ENCODE data around the gene GRID1. TPM values are rescaled to one million over a fixed set of nuclear protein-coding genes. Genes with fewer than 3 reads are reported as not detected.
"Not testable (repeated sequence)": the region's sequence is repeated elsewhere in the genome, so short reads cannot be mapped to it uniquely, and the experiment has no call there.

The GRID1 gene
- total RNA-seq, 2 experiments from 2014 or later = not detected

DNA sequence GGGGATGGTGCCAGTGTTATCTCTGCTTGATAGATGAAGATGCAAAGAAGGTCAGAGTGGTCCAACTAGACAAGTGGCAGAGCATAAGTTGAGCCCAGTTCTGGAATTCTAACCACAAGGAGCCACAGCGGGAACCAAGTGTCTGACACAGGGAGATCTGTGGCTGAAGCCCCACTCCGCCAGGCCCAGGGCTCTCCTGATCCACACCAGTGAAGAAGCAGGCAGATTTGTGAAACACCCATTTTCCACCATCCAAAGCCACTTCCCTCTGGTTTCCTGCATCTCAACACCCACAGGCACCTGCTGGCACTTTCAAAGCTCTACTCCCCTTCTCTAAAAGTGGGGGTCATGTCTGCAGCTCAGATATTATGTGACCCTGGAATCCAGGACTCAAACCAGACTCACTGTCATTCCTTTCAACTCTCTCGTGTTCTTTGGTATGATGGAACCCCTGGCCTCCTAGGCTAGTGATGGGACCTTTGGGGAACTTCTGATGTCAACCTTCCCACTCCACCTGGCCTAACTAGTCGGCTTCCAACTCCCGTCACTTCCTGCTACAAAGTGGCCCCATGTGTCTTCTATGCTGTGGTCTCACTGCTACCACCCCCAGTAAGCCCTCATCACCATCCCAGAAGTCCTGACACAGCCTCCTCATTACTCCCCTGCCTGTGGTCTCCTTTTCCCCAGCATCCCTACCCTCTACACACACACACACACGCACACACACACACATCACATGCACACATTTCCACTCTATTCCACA lies 177.6 kb downstream of the GRID1 start:
- Mint-ChIP-seq H3K4me3 (no peak overlapping the region), H3K27me3 (peaks cover 27% of the 10 kb centered on the region), H3K9me3 (no peaks in the 10 kb centered on the region), H3K27ac (no peak overlapping the region), H3K4me1 (no peaks in the 10 kb centered on the region), H3K36me3 (no peaks in the 10 kb centered on the region)
- DNase-seq (no peak), ATAC-seq (ENCODE audit: low read depth) (no peak)
- POLR2A ChIA-PET = no interaction called here

DNA sequence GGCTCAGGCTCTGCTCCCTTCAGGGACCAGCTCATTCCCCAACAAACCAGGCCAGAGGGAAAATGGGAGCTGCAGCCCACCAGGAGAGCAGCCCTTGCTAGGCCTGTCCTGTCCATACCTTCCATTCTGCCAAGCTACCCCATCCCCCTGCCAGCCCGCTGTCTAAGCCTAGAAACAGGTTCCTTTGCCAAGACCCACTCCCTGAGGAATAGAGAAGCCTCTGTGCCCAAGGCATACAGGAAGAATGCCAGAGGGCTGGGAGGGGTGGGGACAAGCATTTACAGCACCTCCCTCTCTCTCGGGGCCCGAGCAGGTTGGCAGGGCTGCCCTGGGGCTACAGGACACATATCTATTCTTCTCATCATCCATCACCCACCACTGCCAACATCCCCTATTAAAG lies 178.3 kb downstream of the GRID1 start:
- ATAC-seq (ENCODE audit: low read depth) = no peak
- Mint-ChIP-seq H3K36me3 (no peaks in the 10 kb centered on the region), H3K27me3 (peaks cover 26% of the 10 kb centered on the region), H3K27ac (no peak overlapping the region), H3K4me1 (no peaks in the 10 kb centered on the region), H3K4me3 (no peak overlapping the region), H3K9me3 (no peaks in the 10 kb centered on the region)
- POLR2A ChIA-PET = no interaction called here
- DNase-seq = no peak

DNA sequence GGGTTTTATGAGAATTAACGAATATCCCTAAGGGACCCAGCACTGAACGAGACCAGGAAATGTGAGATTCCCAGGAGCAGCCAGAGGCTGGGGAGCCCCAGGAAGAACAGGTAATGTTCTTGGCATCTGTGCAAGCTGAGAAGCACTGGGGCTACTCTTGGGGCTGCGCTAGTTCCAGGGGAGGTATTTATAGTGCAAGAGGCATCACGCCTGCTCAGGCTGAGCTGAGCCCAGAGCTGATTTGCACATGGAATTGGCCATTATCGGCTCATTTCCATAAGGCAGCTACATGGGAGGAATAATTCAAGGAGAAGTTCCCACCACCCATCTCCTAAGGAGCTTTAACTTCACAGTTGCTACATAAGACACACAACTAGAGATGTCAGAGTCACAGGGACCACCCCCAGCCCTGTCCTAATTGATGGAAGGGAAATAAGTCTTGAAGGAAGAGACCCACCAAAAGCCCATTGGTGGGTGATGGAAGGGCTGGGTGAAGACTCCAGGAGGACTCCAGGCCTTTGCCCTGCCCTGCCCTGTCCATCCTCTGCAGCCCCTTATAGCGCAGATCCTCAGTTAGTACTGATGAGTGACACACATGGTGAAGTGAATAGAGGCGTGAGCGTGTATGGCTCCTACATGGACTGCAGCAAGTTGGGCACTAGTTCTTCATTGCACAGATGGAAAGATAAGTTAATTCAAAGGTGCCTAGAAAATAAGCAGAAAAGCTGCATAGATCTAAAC lies 178.9 kb downstream of the GRID1 start:
- Mint-ChIP-seq H3K4me3 (no peak overlapping the region), H3K27ac (no peak overlapping the region), H3K9me3 (no peaks in the 10 kb centered on the region), H3K36me3 (no peaks in the 10 kb centered on the region), H3K27me3 (peaks cover 26% of the 10 kb centered on the region), H3K4me1 (no peaks in the 10 kb centered on the region)
- ATAC-seq (ENCODE audit: low read depth) (no peak), DNase-seq (no peak)
- POLR2A ChIA-PET = no interaction called here

DNA sequence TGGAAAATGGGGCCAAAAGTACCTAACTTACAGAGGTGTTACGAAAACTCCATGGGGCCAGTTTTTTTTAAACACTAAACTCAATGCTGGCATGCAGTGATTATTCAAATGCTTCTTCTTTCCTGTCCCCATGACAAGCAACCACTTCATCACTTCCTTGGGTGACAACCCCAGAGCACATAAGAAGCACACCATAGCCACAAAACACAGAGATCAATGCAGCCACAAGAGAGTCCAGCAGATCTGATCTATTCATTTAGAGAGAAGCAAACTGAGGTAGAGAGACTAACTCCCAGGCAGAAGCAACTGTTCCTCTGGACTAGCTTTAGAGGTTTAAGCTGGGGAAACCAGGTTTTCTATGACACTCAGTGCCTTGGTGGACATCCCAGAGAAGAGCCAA lies 180.0 kb downstream of the GRID1 start:
- Mint-ChIP-seq H3K27ac (no peak overlapping the region), H3K27me3 (peaks cover 26% of the 10 kb centered on the region), H3K4me1 (no peaks in the 10 kb centered on the region), H3K36me3 (no peaks in the 10 kb centered on the region), H3K9me3 (no peaks in the 10 kb centered on the region), H3K4me3 (no peak overlapping the region)
- ATAC-seq (ENCODE audit: low read depth) (peak; percentile 67), DNase-seq (no peak)
- POLR2A ChIA-PET = no interaction called here

DNA sequence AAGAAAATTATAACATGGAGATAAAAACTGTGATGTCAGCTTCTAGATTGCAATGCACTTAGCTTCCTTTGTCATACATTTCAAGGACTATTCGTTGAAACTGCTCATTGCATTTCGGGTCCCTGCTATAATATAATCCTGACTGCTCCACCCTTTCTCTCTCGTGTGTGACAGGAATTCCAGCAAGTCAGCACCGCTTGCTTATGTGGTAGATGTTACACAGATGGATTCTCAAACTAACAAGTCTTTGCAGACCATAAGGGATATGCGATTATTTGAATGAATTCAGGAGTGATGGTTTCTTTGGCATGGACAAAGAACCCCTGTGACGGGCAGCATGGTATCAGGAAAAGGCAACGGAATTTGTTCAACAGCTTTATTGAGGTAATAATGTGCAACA lies 184.0 kb downstream of the GRID1 start:
- no peak for DNase-seq
- Mint-ChIP-seq H3K4me1 (no peaks in the 10 kb centered on the region), H3K4me3 (no peak overlapping the region), H3K36me3 (no peaks in the 10 kb centered on the region), H3K9me3 (no peaks in the 10 kb centered on the region), H3K27ac (no peak overlapping the region), H3K27me3 (peaks cover 21% of the 10 kb centered on the region)
- POLR2A ChIA-PET = no interaction called here
- ATAC-seq (ENCODE audit: low read depth) = no peak

DNA sequence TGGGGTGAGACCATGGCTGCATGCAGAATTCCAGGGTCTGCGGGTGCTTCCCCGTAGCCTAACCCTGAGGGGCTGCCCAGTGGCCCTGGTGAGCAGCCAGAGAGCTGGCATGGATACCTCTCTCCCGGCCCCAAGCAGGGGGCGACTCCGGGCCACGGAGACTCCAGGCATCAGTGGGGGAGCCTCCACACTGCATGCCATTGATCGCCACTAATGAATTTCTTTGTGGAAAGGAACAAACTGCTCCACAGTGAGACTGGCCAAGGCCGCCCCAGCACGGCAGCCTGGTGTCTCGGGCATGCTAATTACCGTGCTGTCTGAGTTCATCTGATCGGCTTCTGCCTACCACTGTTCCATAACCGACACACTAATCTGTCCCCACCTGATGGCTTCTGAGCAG lies 184.4 kb downstream of the GRID1 start:
- Mint-ChIP-seq H3K9me3 (no peaks in the 10 kb centered on the region), H3K36me3 (no peaks in the 10 kb centered on the region), H3K4me1 (no peaks in the 10 kb centered on the region), H3K27ac (no peak overlapping the region), H3K4me3 (no peak overlapping the region), H3K27me3 (peaks cover 21% of the 10 kb centered on the region)
- ATAC-seq (ENCODE audit: low read depth) (no peak), DNase-seq (no peak)
- POLR2A ChIA-PET = no interaction called here

DNA sequence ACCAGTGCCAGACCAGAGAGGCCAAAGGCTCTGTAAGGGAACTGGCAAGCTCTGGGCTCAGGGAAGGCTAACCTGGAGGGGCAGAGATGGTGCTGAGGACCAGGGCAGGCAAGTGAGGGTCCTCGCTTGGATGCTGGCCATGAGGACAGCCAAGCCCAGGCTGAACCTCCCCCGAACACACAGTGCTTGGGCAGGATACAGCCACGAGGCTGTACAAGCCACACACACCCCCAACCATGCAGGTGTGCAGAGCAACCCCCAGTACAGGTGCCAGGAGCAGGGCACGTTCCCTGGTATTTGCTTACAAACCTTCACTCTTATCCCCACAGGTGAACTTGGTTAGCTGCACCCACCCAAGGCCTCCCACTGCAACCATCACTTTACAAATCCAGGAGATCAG lies 185.7 kb downstream of the GRID1 start:
- ATAC-seq (ENCODE audit: low read depth) (no peak), DNase-seq (no peak)
- no peak overlapping the region for H3K4me3 Mint-ChIP-seq
- no peaks in the 10 kb centered on the region for H3K36me3 Mint-ChIP-seq
- POLR2A ChIA-PET = no interaction called here
- no peaks in the 10 kb centered on the region for H3K9me3 Mint-ChIP-seq
- H3K27me3 Mint-ChIP-seq = peaks cover 16% of the 10 kb centered on the region
- H3K27ac Mint-ChIP-seq = no peak overlapping the region
- H3K4me1 Mint-ChIP-seq = no peaks in the 10 kb centered on the region

DNA sequence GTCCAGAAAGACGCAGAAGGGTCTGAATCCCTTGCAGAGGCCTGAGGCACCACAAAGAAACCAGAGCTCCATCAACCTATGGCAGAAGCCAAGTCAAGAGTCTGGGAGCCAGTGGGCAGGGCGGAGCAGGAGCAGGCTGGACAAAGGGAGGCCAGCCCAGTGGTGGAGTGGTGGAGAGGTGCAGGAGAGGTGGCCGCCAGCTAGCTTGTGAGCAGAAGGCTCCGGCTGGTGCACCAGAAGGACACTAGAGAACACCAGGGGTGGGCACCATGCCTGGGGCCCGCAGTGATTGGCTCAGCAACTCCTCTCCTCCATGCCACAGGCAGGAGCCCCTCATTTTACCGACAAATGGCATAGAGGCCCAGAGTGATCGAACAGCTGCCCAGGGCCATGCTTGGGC lies 186.6 kb downstream of the GRID1 start:
- POLR2A ChIA-PET = no interaction called here
- no peak for ATAC-seq (ENCODE audit: low read depth)

DNA sequence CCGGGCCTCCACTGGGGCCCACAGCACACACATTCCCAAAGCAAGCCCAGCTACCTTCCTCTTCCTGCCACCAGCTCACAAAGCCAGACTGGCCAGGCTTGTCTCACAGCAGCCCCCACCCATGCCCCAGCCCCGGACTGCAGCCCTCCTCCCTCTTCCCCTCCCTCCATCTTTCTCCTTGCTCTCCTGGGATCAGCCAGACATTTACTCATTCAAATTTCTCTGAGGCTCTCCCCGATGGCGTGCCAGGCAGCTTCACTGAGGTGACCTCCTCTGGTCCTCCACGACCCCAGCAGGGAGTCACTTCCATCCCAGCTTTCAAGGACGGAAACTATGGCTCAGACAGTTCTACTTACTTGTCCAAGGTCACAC lies 187.5 kb downstream of the GRID1 start:
- no peak for DNase-seq
- ATAC-seq (ENCODE audit: low read depth) = no peak
- Mint-ChIP-seq H3K4me1 (no peaks in the 10 kb centered on the region), H3K27me3 (peaks cover 2% of the 10 kb centered on the region), H3K9me3 (no peaks in the 10 kb centered on the region), H3K27ac (no peak overlapping the region), H3K36me3 (no peaks in the 10 kb centered on the region), H3K4me3 (no peak overlapping the region)
- POLR2A ChIA-PET = no interaction called here

More for the DNA sequence above, 186.6 kb downstream of the GRID1 start:
- peaks cover 7% of the 10 kb centered on the region for H3K27me3 Mint-ChIP-seq
- no peak overlapping the region for H3K27ac Mint-ChIP-seq
- no peaks in the 10 kb centered on the region for H3K36me3 Mint-ChIP-seq
- no peaks in the 10 kb centered on the region for H3K4me1 Mint-ChIP-seq
- no peak overlapping the region for H3K4me3 Mint-ChIP-seq
- H3K9me3 Mint-ChIP-seq = no peaks in the 10 kb centered on the region
- DNase-seq = no peak

DNA sequence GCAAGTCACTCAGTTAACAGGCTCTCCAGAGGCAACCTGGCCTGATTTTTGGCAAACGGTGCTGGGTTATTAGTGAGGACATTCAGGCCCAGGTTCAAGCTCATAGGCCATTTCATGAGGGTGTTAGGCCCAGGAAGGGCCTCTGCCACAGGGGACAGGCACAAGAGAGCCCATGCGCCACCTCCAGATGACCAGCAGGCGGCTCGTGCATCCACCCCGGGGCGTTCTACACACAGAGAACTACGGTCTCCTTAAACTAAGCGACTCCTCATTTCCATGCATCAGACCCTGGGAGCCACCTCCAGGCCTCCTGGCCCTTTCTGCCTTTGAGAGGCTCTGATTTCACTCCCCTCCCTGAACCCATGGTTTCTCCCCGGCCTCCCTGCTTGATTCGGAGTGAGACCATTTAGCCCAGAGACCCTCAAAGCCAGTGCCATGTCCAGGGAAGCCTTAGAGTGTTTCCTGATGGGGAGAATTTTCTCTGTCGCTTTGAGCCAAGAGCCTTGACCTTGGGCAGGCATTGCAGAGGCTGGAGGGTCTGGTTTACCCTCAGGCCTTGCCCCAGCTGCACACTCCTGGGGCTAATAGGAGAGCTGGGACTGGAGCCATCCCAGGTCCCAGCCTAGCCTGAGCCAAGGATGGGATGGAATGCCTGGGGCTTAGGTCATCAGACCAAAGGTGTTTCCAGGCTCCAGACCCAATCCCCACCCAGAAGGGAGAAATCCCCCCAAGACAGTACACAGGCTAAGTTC lies 188.0 kb downstream of the GRID1 start:
- no peak for DNase-seq

DNA sequence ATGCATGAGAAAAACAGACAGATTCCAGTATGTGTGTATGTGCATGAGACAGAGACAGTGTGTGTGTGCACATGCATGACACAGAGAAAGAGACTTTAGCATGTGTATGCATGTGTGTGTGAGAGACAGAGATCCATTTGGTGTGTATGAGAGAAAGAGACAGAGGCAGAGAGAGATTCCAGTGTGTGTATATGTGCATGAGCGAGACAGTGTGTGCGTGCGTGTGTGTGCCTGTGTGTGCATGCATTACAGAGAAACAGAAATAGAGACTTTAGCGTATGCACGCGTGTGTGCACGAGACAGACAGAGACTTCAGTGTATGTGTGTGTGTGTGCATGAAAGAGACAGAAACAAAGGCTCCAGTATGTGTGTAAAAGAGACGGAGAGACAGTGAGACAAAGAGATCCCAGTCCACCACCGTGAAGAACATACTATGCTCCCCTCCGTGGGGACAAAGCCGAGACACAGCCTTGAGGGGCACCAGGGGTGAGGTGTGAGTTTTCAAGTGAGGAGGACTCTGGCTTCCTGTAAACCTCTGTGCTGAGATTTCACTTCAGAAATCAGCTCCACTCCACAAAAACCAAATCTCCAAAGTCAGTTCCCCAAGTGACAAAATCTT lies 188.9 kb downstream of the GRID1 start:
- Mint-ChIP-seq H3K9me3 (no peaks in the 10 kb centered on the region), H3K27ac (no peak overlapping the region), H3K36me3 (no peaks in the 10 kb centered on the region), H3K27me3 (peaks cover 6% of the 10 kb centered on the region), H3K4me3 (no peak overlapping the region), H3K4me1 (no peaks in the 10 kb centered on the region)
- ATAC-seq (ENCODE audit: low read depth) (no peak), DNase-seq (peak; percentile 6)
- POLR2A ChIA-PET = no interaction called here

More for the DNA sequence above, 188.0 kb downstream of the GRID1 start:
- no peak overlapping the region for H3K4me3 Mint-ChIP-seq
- POLR2A ChIA-PET = no interaction called here
- no peaks in the 10 kb centered on the region for H3K27me3 Mint-ChIP-seq
- no peaks in the 10 kb centered on the region for H3K4me1 Mint-ChIP-seq
- H3K36me3 Mint-ChIP-seq = no peaks in the 10 kb centered on the region
- no peaks in the 10 kb centered on the region for H3K9me3 Mint-ChIP-seq
- ATAC-seq (ENCODE audit: low read depth) = no peak
- no peak overlapping the region for H3K27ac Mint-ChIP-seq

DNA sequence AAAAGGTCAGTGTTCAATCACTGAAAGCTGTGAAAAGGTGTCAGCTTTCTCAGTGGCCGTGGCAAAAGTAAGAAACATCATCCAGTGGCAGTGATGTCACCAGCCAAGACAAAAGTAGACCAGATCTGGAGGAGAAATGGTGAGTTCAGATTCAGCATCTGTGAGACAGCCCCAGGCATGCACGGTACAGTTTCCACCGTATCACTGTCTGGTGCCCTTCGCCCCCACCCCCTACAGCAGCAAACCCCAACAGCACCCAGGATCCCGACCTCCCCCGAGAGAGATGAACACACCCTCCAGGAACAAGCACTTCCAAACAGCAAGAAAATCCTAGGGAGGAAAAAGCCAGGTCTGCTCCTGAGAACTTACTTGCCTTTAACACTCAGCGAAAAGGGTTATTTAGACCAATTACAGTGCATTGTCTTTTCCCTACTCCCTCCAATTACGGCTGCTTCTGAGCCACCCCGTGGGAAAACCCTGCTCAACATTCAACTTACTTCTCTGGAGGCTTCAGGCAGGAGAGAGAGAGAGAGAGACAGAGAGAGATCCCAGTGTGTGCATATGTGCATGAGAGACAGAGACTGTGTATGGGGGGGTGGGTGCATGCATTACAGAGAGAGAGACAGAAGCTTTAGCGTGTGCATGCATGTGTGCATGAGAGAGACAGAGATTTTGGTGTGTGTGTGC lies 189.6 kb downstream of the GRID1 start:
- Mint-ChIP-seq H3K4me3 (no peak overlapping the region), H3K27ac (no peak overlapping the region), H3K9me3 (no peaks in the 10 kb centered on the region), H3K4me1 (no peaks in the 10 kb centered on the region), H3K36me3 (no peaks in the 10 kb centered on the region), H3K27me3 (peaks cover 6% of the 10 kb centered on the region)
- POLR2A ChIA-PET = no interaction called here
- DNase-seq (peak; percentile 9), ATAC-seq (ENCODE audit: low read depth) (no peak)

DNA sequence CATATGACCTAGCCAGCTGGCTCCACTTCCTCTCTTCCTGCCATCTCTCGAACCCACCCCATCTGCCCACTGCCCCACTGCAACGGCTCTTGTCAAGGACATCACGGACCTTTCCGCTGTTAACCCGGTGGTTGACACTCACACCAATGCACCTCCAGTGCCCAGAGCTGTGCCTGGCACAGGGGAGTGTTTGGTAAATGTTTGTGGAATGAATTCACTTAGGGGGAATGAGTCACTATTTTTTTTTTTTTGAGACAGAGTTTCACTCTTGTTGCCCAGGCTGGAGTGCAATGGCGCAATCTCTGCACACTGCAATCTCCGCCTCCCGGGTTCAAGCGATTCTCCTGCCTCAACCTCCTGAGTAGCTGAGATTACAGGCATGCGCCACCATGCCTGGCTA lies 191.1 kb downstream of the GRID1 start:
- ATAC-seq (ENCODE audit: low read depth); H3K27ac Mint-ChIP-seq; H3K9me3 Mint-ChIP-seq; H3K36me3 Mint-ChIP-seq; H3K4me1 Mint-ChIP-seq; H3K4me3 Mint-ChIP-seq; POLR2A ChIA-PET: not testable (repeated sequence)
- DNase-seq = peak; percentile 2
- H3K27me3 Mint-ChIP-seq = peaks cover 18% of the 10 kb centered on the region

All from activated naive CD8-positive, alpha-beta T cell treated with anti-CD3 and anti-CD28 coated beads, Interleukin-2, amount 10 ng/mL, durations not matched to agents 7 days and 5 days (primary cell).